ENCODE measurements around the gene APOL1. TPM values are rescaled to one million over a fixed set of nuclear protein-coding genes. Genes with fewer than 3 reads are reported as not detected.
"Not testable (repeated sequence)": the region's sequence is repeated elsewhere in the genome, so short reads cannot be mapped to it uniquely, and the experiment has no call there.

APOL1 gene
- total RNA-seq, 6 donors from 2014 or later: 31.9 to 90.5 (median 52.0) TPM

GRCh38 chr22:36224245-36224644 lies 28.7 kb upstream of the APOL1 start:
- no peaks in the 10 kb centered on the region for H3K27me3 ChIP-seq
- no peak for ATAC-seq (ENCODE audit: low FRiP score in 2 of 2)
- TF ChIP-seq EP300 (IDR thresholded peaks at IDR 0.05) (no peak), CTCF (IDR thresholded peaks at IDR 0.05) (no peak), POLR2AphosphoS5 (IDR thresholded peaks at IDR 0.05) (no peak), POLR2A (IDR thresholded peaks at IDR 0.05) (no peak)
- no peaks in the 10 kb centered on the region for H3K9me3 ChIP-seq
- DNase-seq: no peak
- 84 to 90% methylated on average over 3 to 4 of the region's 4 CpGs for WGBS, 2 donors
- H3K4me3 ChIP-seq: no peak overlapping the region
- no peak overlapping the region for H3K27ac ChIP-seq
- peaks cover 2 to 12% (median 4%) of the 10 kb centered on the region in 4 donors for H3K4me1 ChIP-seq
- peaks cover 10 to 29% (median 16%) of the 10 kb centered on the region in 4 donors for H3K36me3 ChIP-seq

- no peak for ATAC-seq (ENCODE audit: low FRiP score in 2 of 2)
- TF ChIP-seq CTCF (IDR thresholded peaks at IDR 0.05) (no peak), POLR2A (IDR thresholded peaks at IDR 0.05) (no peak), POLR2AphosphoS5 (IDR thresholded peaks at IDR 0.05) (no peak), EP300 (IDR thresholded peaks at IDR 0.05) (no peak)
- peaks cover 13 to 40% (median 24%) of the 10 kb centered on the region in 4 donors for H3K36me3 ChIP-seq
- no peak overlapping the region for H3K27ac ChIP-seq
- no peaks in the 10 kb centered on the region for H3K27me3 ChIP-seq
- 86 to 89% methylated on average over 9 of the region's 9 CpGs for WGBS, 2 donors
- no peaks in the 10 kb centered on the region for H3K9me3 ChIP-seq
- DNase-seq: no peak
- no peak overlapping the region for H3K4me3 ChIP-seq
- H3K4me1 ChIP-seq: peaks cover 2 to 7% (median 4%) of the 10 kb centered on the region in 4 donors
Measured at GRCh38 chr22:36225333-36225922, 27.5 kb upstream of the APOL1 start.

- TF ChIP-seq POLR2AphosphoS5 (IDR thresholded peaks at IDR 0.05) (no peak), EP300 (IDR thresholded peaks at IDR 0.05) (no peak), POLR2A (IDR thresholded peaks at IDR 0.05) (no peak), CTCF (IDR thresholded peaks at IDR 0.05) (no peak)
- no peak for DNase-seq
- H3K36me3 ChIP-seq: peaks cover 13 to 48% (median 30%) of the 10 kb centered on the region in 4 donors
- no peak for ATAC-seq (ENCODE audit: low FRiP score in 2 of 2)
- H3K4me3 ChIP-seq: no peak overlapping the region
- H3K4me1 ChIP-seq: peaks cover 2 to 5% (median 4%) of the 10 kb centered on the region in 4 donors
- H3K27me3 ChIP-seq: no peaks in the 10 kb centered on the region
- no peaks in the 10 kb centered on the region for H3K9me3 ChIP-seq
- WGBS, 2 donors: 84 to 91% methylated on average over 5 of the region's 5 CpGs
- no peak overlapping the region for H3K27ac ChIP-seq
Measured at GRCh38 chr22:36226189-36226588, 26.7 kb upstream of the APOL1 start.

GRCh38 chr22:36227396-36227795 lies 25.5 kb upstream of the APOL1 start:
- Histone ChIP-seq H3K4me3 (no peak overlapping the region), H3K36me3 (peaks cover 13 to 57% (median 38%) of the 10 kb centered on the region in 4 donors), H3K27ac (no peak overlapping the region), H3K27me3 (no peaks in the 10 kb centered on the region), H3K9me3 (no peaks in the 10 kb centered on the region), H3K4me1 (no peaks in the 10 kb centered on the region)
- DNase-seq (no peak), ATAC-seq (ENCODE audit: low FRiP score in 2 of 2) (no peak)
- TF ChIP-seq EP300 (IDR thresholded peaks at IDR 0.05) (no peak), POLR2AphosphoS5 (IDR thresholded peaks at IDR 0.05) (no peak), POLR2A (IDR thresholded peaks at IDR 0.05) (no peak), CTCF (IDR thresholded peaks at IDR 0.05) (no peak)
- WGBS, 2 donors: 87 to 88% methylated on average over 8 to 9 of the region's 9 CpGs

GRCh38 chr22:36227806-36228205 lies 25.1 kb upstream of the APOL1 start:
- TF ChIP-seq CTCF (IDR thresholded peaks at IDR 0.05) (no peak), POLR2A (IDR thresholded peaks at IDR 0.05) (no peak), EP300 (IDR thresholded peaks at IDR 0.05) (no peak), POLR2AphosphoS5 (IDR thresholded peaks at IDR 0.05) (no peak)
- H3K36me3 ChIP-seq: peaks cover 13 to 61% (median 42%) of the 10 kb centered on the region in 4 donors
- no peak overlapping the region for H3K27ac ChIP-seq
- 92 to 96% methylated on average over 6 to 8 of the region's 8 CpGs for WGBS, 2 donors
- no peak for DNase-seq
- peaks cover 0 to 1% (median 0%) of the 10 kb centered on the region in 4 donors for H3K4me1 ChIP-seq
- no peaks in the 10 kb centered on the region for H3K27me3 ChIP-seq
- no peak overlapping the region for H3K4me3 ChIP-seq
- no peaks in the 10 kb centered on the region for H3K9me3 ChIP-seq
- no peak for ATAC-seq (ENCODE audit: low FRiP score in 2 of 2)

GRCh38 chr22:36228369-36228768 lies 24.6 kb upstream of the APOL1 start:
- DNase-seq; H3K27me3 ChIP-seq; H3K9me3 ChIP-seq; ATAC-seq (ENCODE audit: low FRiP score in 2 of 2); H3K4me3 ChIP-seq; H3K27ac ChIP-seq; H3K4me1 ChIP-seq: not testable (repeated sequence)
- H3K36me3 ChIP-seq: peaks cover 17 to 67% (median 48%) of the 10 kb centered on the region in 4 donors
- WGBS, 2 donors: 80% methylated on average over 1 of the region's 1 CpG

All from upper lobe of left lung (tissue), 6 donors.